Fibroblast of villous mesenchyme (primary cell): Measurements from ENCODE around the gene TTYH2. TPM values are rescaled to one million over a fixed set of nuclear protein-coding genes. Genes with fewer than 3 reads are reported as not detected.

Experiments
- DNase-seq: peaks from one replicate; pipeline ENCODE4 v3.0.0-alpha.2; 2010; ENCODE audit warnings: low read depth
- H3K4me3 ChIP-seq: 2 replicates; pipeline ENCODE4 v1.5.1; 2011; ENCODE audit warnings: low read depth, mild to moderate bottlenecking, low read length
- total RNA-seq: library from RNA; depleted of rRNA; stranded (reverse); fragments of >200 nt; gene quantifications from 2 replicates; pipeline ENCODE4 v1.2.3, GENCODE V29; 2012
- TF ChIP-seq, protein P1 (sequence below): IDR thresholded peaks from 2 replicates; pipeline ENCODE4 v1.5.1; 2012; ENCODE audit warnings: low read depth, mild to moderate bottlenecking, low read length; ENCODE audit not compliant: insufficient read depth

The TTYH2 gene
- total RNA-seq, 1 donor = 1.3 TPM

DNA sequence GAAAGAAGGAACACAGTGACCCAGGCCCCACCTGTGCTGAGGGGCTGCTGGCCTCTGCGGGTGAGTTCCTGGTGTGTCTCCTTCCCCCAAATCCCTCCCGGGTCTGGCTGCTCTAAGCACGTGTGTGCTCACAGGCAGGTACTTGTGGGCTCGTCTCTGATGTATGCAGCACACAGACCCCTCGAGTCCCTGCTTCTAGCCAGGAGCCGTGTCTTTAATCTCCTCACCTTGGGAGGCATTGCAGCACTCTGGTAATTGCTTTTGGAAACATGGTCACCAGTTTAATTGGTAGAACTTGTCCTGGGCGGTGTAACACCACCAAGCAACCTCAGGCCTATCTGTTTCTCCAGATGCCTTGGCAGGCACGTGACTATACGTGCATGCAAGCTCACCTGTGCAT, 18.7 kb upstream of the TTYH2 start:
- no peak for DNase-seq
- TF ChIP-seq, protein P1, sequence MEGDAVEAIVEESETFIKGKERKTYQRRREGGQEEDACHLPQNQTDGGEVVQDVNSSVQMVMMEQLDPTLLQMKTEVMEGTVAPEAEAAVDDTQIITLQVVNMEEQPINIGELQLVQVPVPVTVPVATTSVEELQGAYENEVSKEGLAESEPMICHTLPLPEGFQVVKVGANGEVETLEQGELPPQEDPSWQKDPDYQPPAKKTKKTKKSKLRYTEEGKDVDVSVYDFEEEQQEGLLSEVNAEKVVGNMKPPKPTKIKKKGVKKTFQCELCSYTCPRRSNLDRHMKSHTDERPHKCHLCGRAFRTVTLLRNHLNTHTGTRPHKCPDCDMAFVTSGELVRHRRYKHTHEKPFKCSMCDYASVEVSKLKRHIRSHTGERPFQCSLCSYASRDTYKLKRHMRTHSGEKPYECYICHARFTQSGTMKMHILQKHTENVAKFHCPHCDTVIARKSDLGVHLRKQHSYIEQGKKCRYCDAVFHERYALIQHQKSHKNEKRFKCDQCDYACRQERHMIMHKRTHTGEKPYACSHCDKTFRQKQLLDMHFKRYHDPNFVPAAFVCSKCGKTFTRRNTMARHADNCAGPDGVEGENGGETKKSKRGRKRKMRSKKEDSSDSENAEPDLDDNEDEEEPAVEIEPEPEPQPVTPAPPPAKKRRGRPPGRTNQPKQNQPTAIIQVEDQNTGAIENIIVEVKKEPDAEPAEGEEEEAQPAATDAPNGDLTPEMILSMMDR = no peak
- H3K4me3 ChIP-seq = no peak overlapping the region

DNA sequence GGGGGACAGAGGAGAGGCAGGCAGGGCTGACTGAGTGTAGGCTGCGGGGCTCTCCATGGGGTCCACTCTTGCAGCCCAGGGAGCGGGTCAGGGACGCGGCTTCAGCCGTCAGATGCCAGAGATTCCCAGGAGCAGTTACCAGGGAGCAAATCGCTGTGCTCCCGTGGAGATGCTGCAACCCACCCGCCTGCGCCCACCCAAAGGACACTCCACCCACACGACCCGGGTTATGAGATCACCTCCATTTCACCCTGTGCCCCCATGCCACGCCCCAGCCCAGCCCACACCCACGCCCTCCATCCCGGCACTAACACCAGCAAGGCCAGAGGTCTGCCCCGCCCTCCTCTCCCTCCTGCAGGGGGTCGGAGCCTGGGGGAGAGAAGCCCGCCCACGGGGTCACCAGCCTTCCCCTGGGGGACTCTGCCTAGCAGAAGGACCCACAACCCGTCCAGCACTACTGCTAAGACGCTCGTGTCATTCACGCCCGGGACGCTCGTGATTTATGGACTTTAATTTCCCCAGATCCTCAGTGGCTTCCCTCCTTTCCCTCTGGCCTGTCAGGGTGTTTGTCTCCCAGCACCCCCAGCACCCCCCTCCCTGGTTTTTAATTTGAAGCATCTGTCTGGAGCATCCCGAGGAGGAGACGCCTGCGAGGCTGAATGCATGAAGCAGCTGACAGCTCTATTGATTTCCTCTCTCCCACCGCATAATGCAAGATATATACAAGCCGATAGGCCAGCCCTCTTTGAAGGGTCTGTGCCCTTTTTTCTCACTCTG, 16.6 kb upstream of the TTYH2 start:
- H3K4me3 ChIP-seq = no peak overlapping the region
- TF ChIP-seq, protein P1 = no peak
- no peak for DNase-seq

DNA sequence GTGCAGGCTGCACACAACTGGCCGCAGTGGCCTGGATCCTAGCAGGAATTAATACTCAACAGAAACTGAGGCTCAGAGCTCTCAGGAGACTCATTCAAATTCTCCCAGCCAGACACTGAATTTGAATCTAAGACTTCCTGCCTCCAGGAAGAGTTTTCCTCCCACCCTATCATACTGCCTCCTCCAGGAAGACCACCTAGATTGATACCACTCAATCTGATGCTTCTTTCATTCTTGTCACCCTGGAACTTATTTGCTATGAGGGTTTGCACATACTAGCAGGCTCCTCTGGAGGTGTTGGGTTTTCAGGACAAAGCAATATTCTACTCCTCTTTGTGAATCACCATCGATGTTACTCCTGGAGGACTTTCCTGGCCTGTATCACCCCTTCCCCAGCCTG, 15.6 kb upstream of the TTYH2 start:
- H3K4me3 ChIP-seq = no peak overlapping the region
- TF ChIP-seq, protein P1 = no peak
- DNase-seq = no peak

DNA sequence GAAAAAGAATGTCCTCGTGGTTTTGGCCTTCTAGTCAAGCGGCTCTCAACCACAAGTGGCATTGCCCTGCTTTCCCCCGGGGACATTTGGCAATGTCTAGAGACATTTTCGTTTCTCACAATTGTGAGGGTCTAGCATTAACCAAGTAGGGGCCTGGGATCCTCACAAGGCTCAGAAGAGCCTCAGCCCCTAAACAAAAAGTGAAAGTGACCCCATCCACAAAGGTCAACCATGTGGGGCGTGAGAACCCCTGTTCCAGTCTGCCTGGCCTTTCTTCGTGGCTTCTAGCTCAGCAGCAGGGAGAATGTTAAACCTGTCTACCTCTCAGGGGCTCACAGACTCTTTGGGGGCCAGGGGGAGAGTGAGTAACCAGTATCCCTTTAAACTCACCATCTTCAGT, 14.7 kb upstream of the TTYH2 start:
- TF ChIP-seq, protein P1 = no peak
- no peak for DNase-seq
- H3K4me3 ChIP-seq = no peak overlapping the region

DNA sequence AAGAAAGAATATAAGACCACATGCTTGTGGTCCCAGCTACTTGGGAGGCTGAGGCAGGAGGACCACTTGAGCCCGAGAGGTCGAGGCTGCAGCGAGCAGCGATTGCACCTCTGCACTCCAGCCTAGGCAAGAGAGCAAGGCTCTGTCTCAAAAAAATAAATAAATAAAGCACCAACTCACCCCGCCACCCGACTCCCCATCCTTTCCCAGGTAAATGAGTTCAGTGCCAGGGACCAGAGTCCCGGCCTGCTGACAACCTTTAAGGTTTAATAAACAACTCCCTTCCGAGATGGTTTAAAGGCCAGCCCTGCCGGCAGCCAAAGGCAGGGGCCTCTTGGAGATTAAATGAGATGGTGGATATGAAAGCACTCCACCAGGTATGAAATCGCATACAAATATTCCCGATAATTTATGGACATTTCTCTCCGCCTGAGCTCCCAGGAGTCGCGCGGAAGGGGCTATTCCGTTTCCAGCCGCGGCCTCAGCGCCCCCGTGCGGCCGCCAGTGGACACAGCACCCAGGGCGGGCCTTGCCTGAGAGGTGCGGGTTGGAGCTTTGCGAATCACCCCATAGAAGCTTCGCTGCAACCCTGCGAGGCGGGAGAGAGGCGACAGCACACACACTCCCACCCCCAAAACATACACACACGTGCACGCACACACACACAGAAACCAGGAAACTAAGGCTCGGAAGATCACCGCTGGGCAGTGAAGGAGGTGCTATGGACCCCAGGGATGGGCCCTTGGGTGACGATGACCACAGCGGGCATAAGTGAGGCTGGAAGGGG, 13.9 kb upstream of the TTYH2 start:
- DNase-seq = peak; percentile 45
- H3K4me3 ChIP-seq = no peak overlapping the region
- TF ChIP-seq, protein P1 = peak; percentile 97

DNA sequence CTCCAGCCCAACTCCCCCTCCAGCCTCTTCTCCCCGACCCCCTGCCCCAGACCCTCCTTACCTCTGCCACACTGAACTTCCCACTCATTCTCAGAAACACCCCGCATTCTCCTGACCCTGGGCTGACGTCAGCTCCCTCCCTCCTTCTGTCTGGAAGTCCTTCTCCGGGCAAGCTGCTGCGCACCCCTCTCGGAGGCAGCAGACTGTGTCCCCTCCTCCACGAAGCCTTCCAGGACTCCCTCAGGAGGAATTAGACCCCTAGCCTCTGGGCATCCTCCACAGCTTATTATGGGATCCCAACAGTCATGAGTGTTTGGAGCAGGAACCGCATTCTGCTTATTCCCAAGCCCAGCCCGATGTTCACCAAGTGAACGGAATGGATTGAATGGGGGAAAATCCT, 13.3 kb upstream of the TTYH2 start:
- TF ChIP-seq, protein P1 = no peak
- H3K4me3 ChIP-seq = no peak overlapping the region
- DNase-seq = no peak

DNA sequence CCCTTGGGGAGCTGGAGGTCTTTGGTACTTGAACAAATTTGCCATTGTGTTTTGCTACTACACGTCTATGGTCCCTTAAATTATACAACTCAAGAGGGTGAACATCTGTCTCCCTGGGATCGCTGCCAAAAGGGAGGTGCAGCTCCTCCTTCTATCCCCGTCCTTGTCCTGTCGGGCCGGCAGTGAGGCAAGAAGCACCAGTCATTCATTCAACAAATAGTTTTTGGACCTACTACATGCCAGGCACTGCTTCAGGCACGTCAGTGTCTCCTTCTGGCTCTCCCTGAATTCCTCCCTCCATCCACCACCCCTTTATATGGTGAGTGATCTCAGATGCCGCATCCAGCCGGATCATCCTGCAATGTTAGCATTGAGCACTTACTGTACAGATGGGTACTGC, 12.1 kb upstream of the TTYH2 start:
- TF ChIP-seq, protein P1 = no peak
- H3K4me3 ChIP-seq = no peak overlapping the region
- DNase-seq = peak; percentile 70
